Activated CD4-positive, alpha-beta T cell treated with anti-CD3 and anti-CD28 coated beads, Interleukin-2, amount 10 ng/mL, durations not matched to agents 24 days and 14 days (primary cell): ENCODE data around the gene RNU6-8. TPM values are rescaled to one million over a fixed set of nuclear protein-coding genes. Genes with fewer than 3 reads are reported as not detected.

Source experiments
- DNase-seq: peaks from one replicate; pipeline ENCODE4 v3.0.0; 2022
- H3K27ac Mint-ChIP-seq: one replicate; pipeline ENCODE4 v1.8.0; 2022; ENCODE audit warnings: mild to moderate bottlenecking, mixed read lengths
- H3K27me3 Mint-ChIP-seq: one replicate; pipeline ENCODE4 v1.8.0; 2022; ENCODE audit warnings: mixed read lengths
- H3K36me3 Mint-ChIP-seq: one replicate; pipeline ENCODE4 v1.8.0; 2022; ENCODE audit warnings: low read depth, mild to moderate bottlenecking, mixed read lengths
- H3K4me1 Mint-ChIP-seq: one replicate; pipeline ENCODE4 v1.8.0; 2021; ENCODE audit warnings: mixed read lengths
- H3K4me3 Mint-ChIP-seq: one replicate; pipeline ENCODE4 v1.8.0; 2022; ENCODE audit warnings: mild to moderate bottlenecking, moderate library complexity, mixed read lengths
- H3K9me3 Mint-ChIP-seq: one replicate; pipeline ENCODE4 v1.8.0; 2021; ENCODE audit warnings: mixed read lengths
- intact Hi-C: fragments of 100-400 bp; cut with micrococcal nuclease; formaldehyde crosslinking; loops from one replicate; pipeline ENCODE4 v1.15.1; 2023
- total RNA-seq: library from RNA; stranded (reverse); gene quantifications from 2 replicates; pipeline ENCODE4 v1.2.3, GENCODE V29; 2022

The RNU6-8 gene
- total RNA-seq: not detected in 2 replicates

- Mint-ChIP-seq H3K4me3 (peak within 1 kb of the TSS; percentile 87), H3K27ac (peak within 1 kb of the TSS; percentile 94), H3K36me3 (no peaks in the 10 kb centered on the region), H3K9me3 (no peaks in the 10 kb centered on the region), H3K4me1 (peaks cover 36% of the 10 kb centered on the region), H3K27me3 (peaks cover 24% of the 10 kb centered on the region)
- DNase-seq: peak; percentile 95
- intact Hi-C loops: loop anchor here (1.0 to 10.0 kb wide), 9 partner anchors 50 to 1648 kb away; partner anchors contain the start of genes ARHGAP5, G2E3, HECTD1 and NPAS3
Observed at GRCh38 chr14:32202998-32203882, at the start of gene RNU6-8. Gene RNU6-8, minus strand, starts transcription at chr14:32203269.

GRCh38 chr14:32252030-32252670 lies 49.1 kb upstream of the RNU6-8 start:
- DNase-seq: peak; percentile 87
- H3K4me3 Mint-ChIP-seq: no peak overlapping the region
- intact Hi-C loops: loop anchor here (1.0 to 5.0 kb wide), 5 partner anchors 49 to 742 kb away; partner anchors contain the start of genes RNU6-7 and RNU6-8
- H3K9me3 Mint-ChIP-seq: no peaks in the 10 kb centered on the region
- H3K27me3 Mint-ChIP-seq: no peaks in the 10 kb centered on the region
- no peaks in the 10 kb centered on the region for H3K36me3 Mint-ChIP-seq
- H3K27ac Mint-ChIP-seq: no peak overlapping the region
- H3K4me1 Mint-ChIP-seq: no peaks in the 10 kb centered on the region

- no peak for DNase-seq
- H3K36me3 Mint-ChIP-seq: no peaks in the 10 kb centered on the region
- H3K4me3 Mint-ChIP-seq: no peak overlapping the region
- no peak overlapping the region for H3K27ac Mint-ChIP-seq
- intact Hi-C loops: loop anchor here (5.0 kb wide), 1 partner anchor 311 kb away; no protein-coding TSS in a partner anchor
- H3K4me1 Mint-ChIP-seq: no peaks in the 10 kb centered on the region
- no peaks in the 10 kb centered on the region for H3K9me3 Mint-ChIP-seq
- H3K27me3 Mint-ChIP-seq: no peaks in the 10 kb centered on the region
Observed at GRCh38 chr14:32251530-32251929, 48.5 kb upstream of the RNU6-8 start.

- DNase-seq: no peak
- Mint-ChIP-seq H3K27ac (no peak overlapping the region), H3K36me3 (no peaks in the 10 kb centered on the region), H3K27me3 (no peaks in the 10 kb centered on the region), H3K9me3 (no peaks in the 10 kb centered on the region), H3K4me1 (no peaks in the 10 kb centered on the region), H3K4me3 (no peak overlapping the region)
- intact Hi-C loops: loop anchor here (5.0 kb wide), 1 partner anchor 312 kb away; no protein-coding TSS in a partner anchor
Observed at GRCh38 chr14:32250681-32251080, 47.6 kb upstream of the RNU6-8 start.

- H3K9me3 Mint-ChIP-seq: no peaks in the 10 kb centered on the region
- H3K4me3 Mint-ChIP-seq: no peak overlapping the region
- H3K27ac Mint-ChIP-seq: no peak overlapping the region
- no peaks in the 10 kb centered on the region for H3K36me3 Mint-ChIP-seq
- H3K27me3 Mint-ChIP-seq: no peaks in the 10 kb centered on the region
- no peaks in the 10 kb centered on the region for H3K4me1 Mint-ChIP-seq
- DNase-seq: no peak
- intact Hi-C loops: loop anchor here (5.0 kb wide), 1 partner anchor 313 kb away; no protein-coding TSS in a partner anchor
Observed at GRCh38 chr14:32249780-32250179, 46.7 kb upstream of the RNU6-8 start.

- Mint-ChIP-seq H3K4me1 (no peaks in the 10 kb centered on the region), H3K9me3 (no peaks in the 10 kb centered on the region), H3K36me3 (no peaks in the 10 kb centered on the region), H3K4me3 (no peak overlapping the region), H3K27ac (no peak overlapping the region), H3K27me3 (no peaks in the 10 kb centered on the region)
- DNase-seq: no peak
- intact Hi-C loops: no loop called here
Observed at GRCh38 chr14:32249371-32249770, 46.3 kb upstream of the RNU6-8 start.

- H3K9me3 Mint-ChIP-seq: no peaks in the 10 kb centered on the region
Observed at GRCh38 chr14:32246751-32247150, 43.7 kb upstream of the RNU6-8 start.

GRCh38 chr14:32244404-32244803 lies 41.3 kb upstream of the RNU6-8 start:
- Mint-ChIP-seq H3K4me3 (no peak overlapping the region), H3K36me3 (no peaks in the 10 kb centered on the region), H3K9me3 (peaks cover 3% of the 10 kb centered on the region), H3K27me3 (no peaks in the 10 kb centered on the region), H3K27ac (no peak overlapping the region), H3K4me1 (no peaks in the 10 kb centered on the region)
- no peak for DNase-seq
- intact Hi-C loops: no loop called here

More at GRCh38 chr14:32246751-32247150, 43.7 kb upstream of the RNU6-8 start:
- H3K4me1 Mint-ChIP-seq: no peaks in the 10 kb centered on the region
- no peak overlapping the region for H3K4me3 Mint-ChIP-seq
- H3K36me3 Mint-ChIP-seq: no peaks in the 10 kb centered on the region
- H3K27ac Mint-ChIP-seq: no peak overlapping the region
- no peaks in the 10 kb centered on the region for H3K27me3 Mint-ChIP-seq
- DNase-seq: no peak
- intact Hi-C loops: no loop called here

- Mint-ChIP-seq H3K27me3 (no peaks in the 10 kb centered on the region), H3K4me1 (no peaks in the 10 kb centered on the region), H3K27ac (no peak overlapping the region), H3K9me3 (no peaks in the 10 kb centered on the region), H3K4me3 (no peak overlapping the region), H3K36me3 (no peaks in the 10 kb centered on the region)
- intact Hi-C loops: no loop called here
- no peak for DNase-seq
Observed at GRCh38 chr14:32233260-32233659, 30.2 kb upstream of the RNU6-8 start.

- intact Hi-C loops: no loop called here
- Mint-ChIP-seq H3K4me3 (no peak overlapping the region), H3K27ac (no peak overlapping the region), H3K4me1 (no peaks in the 10 kb centered on the region), H3K27me3 (no peaks in the 10 kb centered on the region), H3K9me3 (no peaks in the 10 kb centered on the region), H3K36me3 (no peaks in the 10 kb centered on the region)
- DNase-seq: no peak
Observed at GRCh38 chr14:32232481-32232880, 29.4 kb upstream of the RNU6-8 start.

- no peak for DNase-seq
- no peaks in the 10 kb centered on the region for H3K36me3 Mint-ChIP-seq
- H3K9me3 Mint-ChIP-seq: no peaks in the 10 kb centered on the region
- intact Hi-C loops: no loop called here
- no peak overlapping the region for H3K4me3 Mint-ChIP-seq
- H3K27me3 Mint-ChIP-seq: no peaks in the 10 kb centered on the region
- H3K4me1 Mint-ChIP-seq: no peaks in the 10 kb centered on the region
- no peak overlapping the region for H3K27ac Mint-ChIP-seq
Observed at GRCh38 chr14:32230695-32231280, 27.7 kb upstream of the RNU6-8 start.

GRCh38 chr14:32230181-32230580 lies 27.1 kb upstream of the RNU6-8 start:
- no peaks in the 10 kb centered on the region for H3K4me1 Mint-ChIP-seq
- intact Hi-C loops: no loop called here
- H3K9me3 Mint-ChIP-seq: no peaks in the 10 kb centered on the region

GRCh38 chr14:32226056-32226455 lies 23.0 kb upstream of the RNU6-8 start:
- intact Hi-C loops: no loop called here
- no peak overlapping the region for H3K27ac Mint-ChIP-seq
- H3K4me1 Mint-ChIP-seq: no peaks in the 10 kb centered on the region

More at GRCh38 chr14:32230181-32230580, 27.1 kb upstream of the RNU6-8 start:
- Mint-ChIP-seq H3K27me3 (no peaks in the 10 kb centered on the region), H3K4me3 (no peak overlapping the region), H3K27ac (no peak overlapping the region), H3K36me3 (no peaks in the 10 kb centered on the region)
- DNase-seq: no peak

More at GRCh38 chr14:32226056-32226455, 23.0 kb upstream of the RNU6-8 start:
- H3K9me3 Mint-ChIP-seq: no peaks in the 10 kb centered on the region
- no peak for DNase-seq
- H3K36me3 Mint-ChIP-seq: no peaks in the 10 kb centered on the region
- peaks cover 4% of the 10 kb centered on the region for H3K27me3 Mint-ChIP-seq
- H3K4me3 Mint-ChIP-seq: no peak overlapping the region
